Stimulated activated CD4-positive, alpha-beta T cell treated with anti-CD3 and anti-CD28 coated beads, TNF-alpha, amount 100 ng/mL, for 1 hour (primary cell): Measurements from ENCODE around the gene ITLN2.
"Not testable (repeated sequence)": the region's sequence is repeated elsewhere in the genome, so short reads cannot be mapped to it uniquely, and the experiment has no call there.

ENCODE experiments used
- DNase-seq, 3 donors: peaks; one replicate each; pipeline ENCODE4 v3.0.0-alpha.2; 2020; ENCODE audit warnings: low read depth in 3 of 3, low spot score in 1 of 3

Gene ITLN2

GRCh38 chr1:160910170-160910750 lies 44.3 kb downstream of the ITLN2 start:
- DNase-seq: no peak

GRCh38 chr1:160907976-160908375 lies 46.6 kb downstream of the ITLN2 start:
- DNase-seq: no peak

GRCh38 chr1:160905617-160905989 lies 49.0 kb downstream of the ITLN2 start:
- no peak for DNase-seq

GRCh38 chr1:160904783-160905616 lies 49.6 kb downstream of the ITLN2 start:
- DNase-seq: no peak

- DNase-seq: not testable (repeated sequence)
Measured at GRCh38 chr1:160902251-160902650, 52.4 kb downstream of the ITLN2 start.

- no peak for DNase-seq
Measured at GRCh38 chr1:160901768-160902167, 52.8 kb downstream of the ITLN2 start.

GRCh38 chr1:160900683-160901082 lies 53.9 kb downstream of the ITLN2 start:
- not testable (repeated sequence) for DNase-seq
